DLD1 (cell line): ENCODE results near the gene THBS1.

ENCODE experiments used
- in situ Hi-C: cut with HindIII; loops from 2 replicates; pipeline ENCODE4 v1.10.0; 2017; ENCODE audit warnings: low sequenced_read_pairs

Gene THBS1

GRCh38 chr15:39629371-39629770 is 48.5 kb downstream of the THBS1 start:
- in situ Hi-C loops = no loop called here

GRCh38 chr15:39629906-39630305 is 49.0 kb downstream of the THBS1 start:
- in situ Hi-C loops = loop anchor here (5.0 kb wide), 1 partner anchor 37 kb away; no protein-coding TSS in a partner anchor

- in situ Hi-C loops = loop anchor here (5.0 kb wide), 1 partner anchor 36 kb away; no protein-coding TSS in a partner anchor
Observed at GRCh38 chr15:39631357-39631756, 50.5 kb downstream of the THBS1 start.

GRCh38 chr15:39638041-39638440 is 57.2 kb downstream of the THBS1 start:
- in situ Hi-C loops = no loop called here

GRCh38 chr15:39639037-39639436 is 58.2 kb downstream of the THBS1 start:
- in situ Hi-C loops = no loop called here

GRCh38 chr15:39640665-39641064 is 59.8 kb downstream of the THBS1 start:
- in situ Hi-C loops = no loop called here

GRCh38 chr15:39641191-39641889 is 60.5 kb downstream of the THBS1 start:
- in situ Hi-C loops = no loop called here

GRCh38 chr15:39642011-39642640 is 61.2 kb downstream of the THBS1 start:
- in situ Hi-C loops = no loop called here

- in situ Hi-C loops = no loop called here
Observed at GRCh38 chr15:39643727-39644126, 62.8 kb downstream of the THBS1 start.

- in situ Hi-C loops = no loop called here
Observed at GRCh38 chr15:39644136-39644535, 63.3 kb downstream of the THBS1 start.

GRCh38 chr15:39645138-39645975 is 64.5 kb downstream of the THBS1 start:
- in situ Hi-C loops = no loop called here

- in situ Hi-C loops = no loop called here
Observed at GRCh38 chr15:39645976-39646257, 65.0 kb downstream of the THBS1 start.

- in situ Hi-C loops = no loop called here
Observed at GRCh38 chr15:39646425-39646824, 65.5 kb downstream of the THBS1 start.
